Effector memory CD4-positive, alpha-beta T cell (primary cell): Measurements from ENCODE around the gene MAP1S.

ENCODE experiments used
- DNase-seq, 3 donors: peaks; one replicate each; pipeline ENCODE4 v3.0.0-alpha.2; 2020
- H3K27ac ChIP-seq: 2 replicates; pipeline ENCODE4 v1.7.0; 2013; ENCODE audit warnings: mild to moderate bottlenecking, low read length, moderate library complexity; ENCODE audit not compliant: insufficient read depth, poor library complexity, severe bottlenecking
- H3K27me3 ChIP-seq: replicated peaks from 2 replicates; pipeline ENCODE4 v1.7.0; 2013; ENCODE audit warnings: mild to moderate bottlenecking, low read length; ENCODE audit not compliant: insufficient read depth, control insufficient read depth, poor library complexity, severe bottlenecking
- H3K36me3 ChIP-seq: 2 replicates; pipeline ENCODE4 v1.7.0; 2013; ENCODE audit warnings: mild to moderate bottlenecking, low read length, moderate library complexity; ENCODE audit not compliant: control insufficient read depth, insufficient read depth
- H3K4me1 ChIP-seq: 2 replicates; pipeline ENCODE4 v1.7.0; 2013; ENCODE audit warnings: low read length, mild to moderate bottlenecking; ENCODE audit not compliant: control insufficient read depth, insufficient read depth, poor library complexity, severe bottlenecking
- H3K4me3 ChIP-seq: 2 replicates; pipeline ENCODE4 v1.7.0; 2013; ENCODE audit warnings: low read length, low read depth, mild to moderate bottlenecking; ENCODE audit not compliant: insufficient read depth, poor library complexity, severe bottlenecking
- H3K9me3 ChIP-seq: 2 replicates; pipeline ENCODE4 v1.7.0; 2013; ENCODE audit warnings: mild to moderate bottlenecking, low read length, moderate library complexity; ENCODE audit not compliant: control insufficient read depth

The MAP1S gene

DNA sequence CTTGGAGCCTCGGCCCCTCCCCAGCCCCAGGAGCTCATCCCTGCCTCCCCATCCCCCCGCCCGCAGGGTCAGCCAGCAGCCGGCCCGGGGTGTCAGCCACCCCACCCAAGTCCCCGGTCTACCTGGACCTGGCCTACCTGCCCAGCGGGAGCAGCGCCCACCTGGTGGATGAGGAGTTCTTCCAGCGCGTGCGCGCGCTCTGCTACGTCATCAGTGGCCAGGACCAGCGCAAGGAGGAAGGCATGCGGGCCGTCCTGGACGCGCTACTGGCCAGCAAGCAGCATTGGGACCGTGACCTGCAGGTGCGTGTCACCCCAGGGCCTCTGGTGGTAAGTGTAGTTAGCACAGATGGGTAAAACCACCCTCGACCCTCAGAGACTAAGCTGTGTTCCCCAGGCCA is 13.8 kb downstream of the MAP1S start:
- no peak overlapping the region for H3K27ac ChIP-seq
- H3K27me3 ChIP-seq: no peaks in the 10 kb centered on the region
- no peaks in the 10 kb centered on the region for H3K9me3 ChIP-seq
- DNase-seq: no peak
- H3K36me3 ChIP-seq: peaks cover 47% of the 10 kb centered on the region
- H3K4me3 ChIP-seq: no peak overlapping the region
- no peaks in the 10 kb centered on the region for H3K4me1 ChIP-seq

DNA sequence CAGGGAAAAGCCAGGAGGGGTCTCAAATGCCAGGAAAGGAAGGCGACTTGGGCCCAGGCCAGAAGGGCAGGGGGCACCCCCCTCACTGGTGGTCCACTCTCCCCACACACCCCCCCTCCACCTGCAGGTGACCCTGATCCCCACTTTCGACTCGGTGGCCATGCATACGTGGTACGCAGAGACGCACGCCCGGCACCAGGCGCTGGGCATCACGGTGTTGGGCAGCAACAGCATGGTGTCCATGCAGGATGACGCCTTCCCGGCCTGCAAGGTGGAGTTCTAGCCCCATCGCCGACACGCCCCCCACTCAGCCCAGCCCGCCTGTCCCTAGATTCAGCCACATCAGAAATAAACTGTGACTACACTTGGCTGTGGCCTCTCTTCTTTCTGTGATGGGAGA is 14.9 kb downstream of the MAP1S start:
- no peak overlapping the region for H3K4me3 ChIP-seq
- no peaks in the 10 kb centered on the region for H3K9me3 ChIP-seq
- DNase-seq: no peak
- H3K27me3 ChIP-seq: no peaks in the 10 kb centered on the region
- H3K36me3 ChIP-seq: peaks cover 38% of the 10 kb centered on the region
- no peak overlapping the region for H3K27ac ChIP-seq
- H3K4me1 ChIP-seq: no peaks in the 10 kb centered on the region

DNA sequence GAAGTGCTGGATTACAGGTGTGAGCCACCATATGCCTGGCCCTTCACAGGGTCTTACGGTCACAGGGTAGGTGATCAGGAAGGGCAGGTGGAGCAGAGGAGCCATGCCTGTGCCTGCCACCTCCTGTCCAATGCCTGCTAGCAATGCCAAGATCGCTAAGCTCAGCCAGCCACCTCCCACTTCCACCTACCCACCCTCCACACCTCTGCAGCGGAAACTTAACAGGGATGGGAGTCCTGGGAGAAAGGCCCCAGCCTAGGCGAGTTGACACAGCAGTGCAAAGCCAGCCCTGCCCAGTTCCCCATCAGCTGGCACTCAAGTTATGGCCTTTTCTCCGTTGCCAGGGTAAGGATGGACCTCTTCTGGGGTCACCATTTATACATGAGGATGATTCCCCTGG is 16.1 kb downstream of the MAP1S start:
- Histone ChIP-seq H3K36me3 (peaks cover 36% of the 10 kb centered on the region), H3K4me1 (no peaks in the 10 kb centered on the region), H3K27ac (no peak overlapping the region), H3K4me3 (no peak overlapping the region), H3K27me3 (no peaks in the 10 kb centered on the region), H3K9me3 (no peaks in the 10 kb centered on the region)
- no peak for DNase-seq

DNA sequence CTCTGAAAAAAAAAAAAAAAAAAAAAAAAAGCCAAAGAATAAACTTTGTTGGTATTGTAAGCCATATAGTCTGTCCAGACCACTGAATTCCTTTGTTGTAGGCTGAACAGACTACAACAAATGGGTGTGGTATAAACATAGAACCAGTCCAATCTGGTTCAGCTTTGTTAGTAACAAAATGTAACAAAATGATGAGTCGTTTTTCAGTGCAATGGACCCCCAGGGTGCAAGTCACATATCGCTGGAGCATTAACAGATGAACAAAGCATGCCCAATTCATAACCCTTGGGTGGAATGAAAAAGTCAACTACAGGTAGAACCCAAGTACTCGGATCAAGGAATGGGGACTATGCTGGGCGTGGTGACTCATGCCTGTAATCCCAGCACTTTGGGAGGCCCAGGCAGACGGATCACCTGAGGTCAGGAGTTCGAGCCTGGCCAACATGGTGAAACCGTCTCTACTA is 18.4 kb downstream of the MAP1S start:
- DNase-seq: no peak

DNA sequence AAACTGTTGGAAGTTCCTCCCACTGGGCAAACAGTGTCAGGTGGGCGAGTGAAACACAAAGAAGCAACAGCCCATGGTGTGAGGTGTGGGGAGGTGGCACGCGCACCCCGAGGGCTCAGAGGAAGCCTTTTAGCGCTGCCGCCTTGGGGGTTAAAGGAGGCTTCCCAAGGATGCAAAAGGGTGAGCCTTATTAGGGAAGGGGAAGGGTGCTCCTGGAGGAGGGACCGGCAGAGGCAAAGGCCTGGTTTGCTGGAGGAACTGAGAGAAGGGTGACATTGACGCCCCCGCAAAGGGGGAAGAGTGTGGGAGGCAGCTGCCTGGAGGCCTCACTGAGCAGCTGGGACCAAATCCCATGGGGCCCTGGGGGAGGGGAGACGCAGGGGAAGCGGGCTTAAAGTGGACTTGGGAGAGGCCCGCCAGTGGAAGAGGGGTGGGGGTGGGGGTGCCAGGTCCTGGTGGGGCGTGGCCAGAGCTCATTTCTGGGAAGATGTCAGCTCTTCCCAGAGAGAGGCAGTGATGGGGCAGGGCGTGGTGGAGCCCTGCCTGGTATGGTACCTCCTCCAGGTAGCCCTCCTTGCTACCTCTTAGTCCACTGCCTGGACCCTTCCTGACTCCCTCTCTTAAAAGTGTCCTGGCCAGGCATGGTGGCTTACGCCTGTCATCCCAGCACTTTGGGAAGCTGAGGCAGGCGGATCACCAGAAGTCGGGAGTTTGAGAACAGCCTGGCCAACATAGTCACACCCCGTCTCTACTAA is 20.0 kb downstream of the MAP1S start:
- no peak overlapping the region for H3K4me3 ChIP-seq
- peaks cover 8% of the 10 kb centered on the region for H3K36me3 ChIP-seq
- H3K9me3 ChIP-seq: no peaks in the 10 kb centered on the region
- H3K27ac ChIP-seq: no peak overlapping the region
- no peak for DNase-seq
- no peaks in the 10 kb centered on the region for H3K4me1 ChIP-seq
- no peaks in the 10 kb centered on the region for H3K27me3 ChIP-seq

More for the DNA sequence above, 18.4 kb downstream of the MAP1S start:
- Histone ChIP-seq H3K27ac (no peak overlapping the region), H3K4me1 (no peaks in the 10 kb centered on the region), H3K36me3 (peaks cover 23% of the 10 kb centered on the region), H3K4me3 (no peak overlapping the region), H3K9me3 (no peaks in the 10 kb centered on the region), H3K27me3 (no peaks in the 10 kb centered on the region)

DNA sequence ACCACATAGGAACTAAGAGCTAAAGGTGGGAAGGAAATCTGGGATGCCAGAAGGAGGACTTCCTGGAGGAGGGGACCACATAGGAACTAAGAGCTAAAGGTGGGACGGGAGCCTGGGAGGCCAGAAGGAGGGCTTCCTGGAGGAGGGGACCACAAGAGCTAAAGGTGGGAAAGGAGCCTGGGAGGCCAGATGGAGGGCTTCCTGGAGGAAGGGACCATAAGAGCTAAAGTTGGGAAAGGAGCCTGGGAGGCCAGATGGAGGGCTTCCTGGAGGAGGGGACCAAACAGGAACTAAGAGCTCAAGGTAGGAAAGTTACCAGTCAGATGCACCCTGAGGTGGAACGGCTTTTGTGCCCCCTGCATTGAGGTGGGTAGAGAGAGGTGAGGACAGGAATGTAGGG is 22.2 kb downstream of the MAP1S start:
- DNase-seq: no peak
- H3K36me3 ChIP-seq: no peaks in the 10 kb centered on the region
- no peak overlapping the region for H3K27ac ChIP-seq
- H3K4me3 ChIP-seq: no peak overlapping the region
- no peaks in the 10 kb centered on the region for H3K27me3 ChIP-seq
- H3K9me3 ChIP-seq: no peaks in the 10 kb centered on the region
- no peaks in the 10 kb centered on the region for H3K4me1 ChIP-seq

DNA sequence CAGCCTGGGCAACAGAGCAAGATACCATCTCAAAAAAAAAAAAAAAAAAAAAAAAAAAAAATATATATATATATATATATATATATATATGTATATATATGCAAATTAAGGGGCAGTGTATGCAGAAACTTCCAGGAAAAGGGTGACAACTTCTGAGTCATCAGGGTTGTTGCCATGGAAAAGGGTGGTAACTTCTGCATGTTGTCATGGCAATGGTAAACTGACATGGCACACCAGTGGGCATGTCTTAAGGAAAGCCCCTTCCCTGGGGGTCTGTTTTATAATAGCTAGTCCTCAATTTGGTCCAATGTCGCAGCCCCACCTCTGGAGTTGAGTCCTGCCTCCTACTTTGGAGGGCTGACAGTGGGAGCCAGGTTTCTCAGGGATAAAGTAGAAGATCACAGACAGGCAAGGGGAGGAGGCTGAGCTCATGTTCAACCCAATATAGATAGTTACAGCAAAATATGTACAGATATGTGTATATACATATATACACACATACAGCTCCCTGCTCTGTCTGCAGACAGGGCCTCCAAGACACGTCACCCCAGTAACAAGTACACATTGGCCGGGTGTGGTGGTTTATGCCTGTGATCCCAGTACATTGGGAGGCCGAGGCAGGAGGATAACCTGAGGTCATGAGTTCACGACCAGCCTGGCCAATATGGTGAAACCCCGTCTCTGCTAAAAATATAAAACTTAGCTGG is 24.7 kb downstream of the MAP1S start:
- Histone ChIP-seq H3K27me3 (no peaks in the 10 kb centered on the region), H3K9me3 (no peaks in the 10 kb centered on the region), H3K27ac (peak overlapping the region; percentile 8), H3K4me3 (no peak overlapping the region), H3K4me1 (peaks cover 12% of the 10 kb centered on the region), H3K36me3 (no peaks in the 10 kb centered on the region)
- no peak for DNase-seq

DNA sequence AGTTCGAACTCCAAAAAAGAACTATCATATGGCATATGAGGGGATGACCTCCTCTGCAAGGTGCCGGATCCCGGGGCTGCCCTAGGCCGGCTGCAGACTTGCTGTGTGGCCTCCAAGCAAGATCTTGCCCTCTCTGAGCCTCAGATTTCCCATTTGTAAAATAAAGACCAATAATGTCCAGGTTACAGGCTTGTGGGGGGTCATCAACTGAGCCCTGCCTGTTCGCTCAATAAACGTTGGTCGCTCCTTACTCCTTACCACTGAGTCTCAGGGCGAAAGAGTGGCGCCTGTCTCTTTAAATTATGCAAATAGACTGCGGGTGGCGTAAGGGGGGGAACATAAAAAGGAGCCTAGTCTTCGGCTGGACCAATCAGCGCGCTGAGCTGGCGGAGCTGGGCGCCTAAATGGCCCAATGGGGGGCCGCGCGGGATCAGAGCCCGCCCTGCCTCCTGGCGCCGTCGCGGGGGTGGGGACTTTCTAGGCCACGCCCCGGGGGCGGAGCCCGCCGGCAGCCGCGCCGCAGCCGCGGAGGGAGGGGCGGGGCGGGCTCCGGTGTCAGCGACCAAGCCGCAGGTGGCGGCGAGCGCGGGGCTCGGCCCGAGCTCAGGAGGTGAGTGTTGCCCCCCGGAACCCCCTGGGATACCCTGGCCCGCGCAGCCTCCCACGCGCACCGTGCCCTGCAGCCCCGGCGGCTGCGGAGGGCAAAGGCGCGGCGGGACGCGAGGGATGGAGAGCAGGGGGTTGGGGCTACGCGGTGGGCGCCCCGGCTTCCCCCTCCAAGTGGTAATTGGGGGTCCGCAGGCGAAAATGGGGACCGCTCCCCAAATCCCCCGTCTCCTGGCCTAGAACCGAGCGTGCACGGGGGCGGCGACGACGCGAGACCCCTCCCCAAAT is 28.2 kb downstream of the MAP1S start:
- Histone ChIP-seq H3K4me1 (peaks cover 33% of the 10 kb centered on the region), H3K4me3 (peak overlapping the region; percentile 77), H3K27ac (peak overlapping the region; percentile 60)

DNA sequence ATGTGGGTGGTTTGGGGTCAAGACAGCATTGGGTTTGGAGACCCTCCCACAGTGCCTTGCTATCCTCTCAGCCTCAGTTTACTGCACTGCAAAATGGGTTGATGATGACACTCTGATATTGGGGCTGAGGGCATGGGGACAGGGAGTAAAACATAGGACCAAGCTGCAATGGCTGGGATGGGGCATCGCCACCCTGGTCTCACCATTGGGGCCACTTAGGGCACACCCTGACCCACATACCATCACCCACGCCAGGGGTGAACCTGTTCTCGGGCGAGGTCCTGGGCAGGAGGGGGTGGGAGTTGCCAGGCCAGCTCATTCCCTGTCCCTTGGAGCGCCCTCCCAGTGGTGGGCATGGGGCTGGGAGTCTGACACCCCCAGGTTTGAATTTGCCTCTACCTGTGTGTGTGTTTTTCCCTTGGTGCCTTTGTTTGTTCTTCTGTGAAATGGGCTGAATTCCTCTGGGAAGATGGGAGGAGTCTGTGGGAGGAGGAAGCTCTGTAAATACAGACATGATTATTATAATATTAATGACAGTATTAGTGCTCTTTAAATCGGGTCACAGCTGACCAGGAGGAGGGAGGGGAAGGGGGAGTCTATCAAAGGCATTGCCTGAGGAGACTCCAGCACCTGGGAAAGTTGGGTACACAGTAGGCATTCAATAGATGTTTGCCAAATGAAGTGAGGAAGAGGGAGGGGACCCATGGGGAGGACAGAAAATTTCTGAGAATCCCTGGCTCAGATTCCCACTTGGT is 29.8 kb downstream of the MAP1S start:
- Histone ChIP-seq H3K9me3 (no peaks in the 10 kb centered on the region), H3K36me3 (peaks cover 2% of the 10 kb centered on the region), H3K4me3 (no peak overlapping the region), H3K27me3 (no peaks in the 10 kb centered on the region), H3K4me1 (peaks cover 39% of the 10 kb centered on the region), H3K27ac (peak overlapping the region; percentile 53)
- no peak for DNase-seq

More for the DNA sequence above, 28.2 kb downstream of the MAP1S start:
- Histone ChIP-seq H3K9me3 (no peaks in the 10 kb centered on the region), H3K36me3 (no peaks in the 10 kb centered on the region), H3K27me3 (no peaks in the 10 kb centered on the region)
- peak; percentile 89 to 92 (median 91) for DNase-seq
